Activated T-cell treated with anti-CD3 and anti-CD28 coated beads for 24 hours (primary cell): ENCODE data around the gene EGR1.
A peak's percentile ranks its signal among the peaks of the same experiment; 100 is the strongest.

Source experiments
- DNase-seq: peaks from one replicate; pipeline ENCODE4 v3.0.0-alpha.2; 2020; ENCODE audit warnings: low read depth

EGR1 gene

DNA sequence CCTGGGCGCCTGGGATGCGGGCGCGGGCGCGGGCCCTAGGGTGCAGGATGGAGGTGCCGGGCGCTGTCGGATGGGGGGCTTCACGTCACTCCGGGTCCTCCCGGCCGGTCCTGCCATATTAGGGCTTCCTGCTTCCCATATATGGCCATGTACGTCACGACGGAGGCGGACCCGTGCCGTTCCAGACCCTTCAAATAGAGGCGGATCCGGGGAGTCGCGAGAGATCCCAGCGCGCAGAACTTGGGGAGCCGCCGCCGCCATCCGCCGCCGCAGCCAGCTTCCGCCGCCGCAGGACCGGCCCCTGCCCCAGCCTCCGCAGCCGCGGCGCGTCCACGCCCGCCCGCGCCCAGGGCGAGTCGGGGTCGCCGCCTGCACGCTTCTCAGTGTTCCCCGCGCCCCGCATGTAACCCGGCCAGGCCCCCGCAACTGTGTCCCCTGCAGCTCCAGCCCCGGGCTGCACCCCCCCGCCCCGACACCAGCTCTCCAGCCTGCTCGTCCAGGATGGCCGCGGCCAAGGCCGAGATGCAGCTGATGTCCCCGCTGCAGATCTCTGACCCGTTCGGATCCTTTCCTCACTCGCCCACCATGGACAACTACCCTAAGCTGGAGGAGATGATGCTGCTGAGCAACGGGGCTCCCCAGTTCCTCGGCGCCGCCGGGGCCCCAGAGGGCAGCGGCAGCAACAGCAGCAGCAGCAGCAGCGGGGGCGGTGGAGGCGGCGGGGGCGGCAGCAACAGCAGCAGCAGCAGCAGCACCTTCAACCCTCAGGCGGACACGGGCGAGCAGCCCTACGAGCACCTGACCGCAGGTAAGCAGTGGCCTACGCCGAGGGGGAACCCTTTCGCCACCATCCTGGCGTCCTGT is at the start of gene EGR1:
Gene EGR1, plus strand, starts transcription at position 219 of the 864 bp plus-strand sequence. Its CDS starts 283 bp downstream, at position 502.
- DNase-seq: peak; percentile 93

DNA sequence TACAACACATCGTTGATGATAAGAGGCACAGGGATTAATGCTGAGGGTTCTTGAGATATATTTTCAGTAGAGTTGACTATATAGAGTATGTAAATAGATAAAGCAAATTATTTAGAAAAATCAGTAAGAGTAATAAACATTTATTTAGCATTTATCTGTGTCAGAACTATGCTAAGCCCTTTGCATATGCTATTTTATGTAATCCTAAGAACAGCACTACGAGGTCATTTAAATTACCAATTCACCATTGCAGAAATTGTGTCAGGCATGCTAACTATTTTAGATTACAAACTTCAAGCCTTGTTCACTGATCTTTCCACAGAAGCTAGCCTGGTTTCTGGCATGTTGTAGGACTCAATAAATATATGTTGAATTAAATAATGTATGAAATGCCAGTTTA is 46.8 kb upstream of the EGR1 start:
- no peak for DNase-seq

DNA sequence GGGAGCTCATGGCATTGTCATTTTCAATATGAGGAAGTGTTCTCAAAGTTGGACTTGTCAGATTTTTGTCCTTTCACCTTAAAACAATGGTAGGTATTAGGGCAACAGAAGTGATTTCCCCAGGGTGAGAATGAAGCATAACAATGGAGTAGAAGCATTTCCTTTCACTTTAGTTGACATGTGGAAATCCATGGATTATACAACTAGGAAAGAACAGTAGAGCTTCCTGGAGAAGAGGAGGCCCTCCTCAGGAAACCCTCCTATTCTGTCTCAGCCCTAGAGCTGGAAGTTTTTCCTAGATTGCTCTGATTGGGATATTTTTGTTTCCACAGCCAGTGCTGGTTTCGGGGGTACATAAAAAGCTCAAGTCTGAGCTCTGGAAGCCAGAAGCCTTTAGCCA is 40.2 kb upstream of the EGR1 start:
- DNase-seq: no peak

DNA sequence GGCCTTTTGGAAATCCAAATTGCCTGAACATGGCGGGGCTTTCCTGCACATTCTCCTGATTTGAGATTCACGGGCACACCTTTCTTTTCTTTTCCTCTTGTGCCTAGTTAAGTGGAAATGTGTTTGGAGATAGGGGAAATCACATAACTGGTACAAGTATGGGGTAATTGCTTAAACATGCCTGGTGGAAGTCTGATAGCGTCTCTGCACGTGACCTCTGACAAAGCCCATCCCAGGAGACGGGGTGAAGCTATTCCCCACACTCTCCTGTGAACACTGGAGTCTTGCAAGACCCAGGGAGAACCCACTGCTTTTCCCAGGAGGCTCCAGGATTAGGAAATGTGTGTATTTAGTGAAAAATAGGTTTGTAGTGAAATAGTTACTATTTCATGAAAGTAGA is 29.3 kb upstream of the EGR1 start:
- no peak for DNase-seq

DNA sequence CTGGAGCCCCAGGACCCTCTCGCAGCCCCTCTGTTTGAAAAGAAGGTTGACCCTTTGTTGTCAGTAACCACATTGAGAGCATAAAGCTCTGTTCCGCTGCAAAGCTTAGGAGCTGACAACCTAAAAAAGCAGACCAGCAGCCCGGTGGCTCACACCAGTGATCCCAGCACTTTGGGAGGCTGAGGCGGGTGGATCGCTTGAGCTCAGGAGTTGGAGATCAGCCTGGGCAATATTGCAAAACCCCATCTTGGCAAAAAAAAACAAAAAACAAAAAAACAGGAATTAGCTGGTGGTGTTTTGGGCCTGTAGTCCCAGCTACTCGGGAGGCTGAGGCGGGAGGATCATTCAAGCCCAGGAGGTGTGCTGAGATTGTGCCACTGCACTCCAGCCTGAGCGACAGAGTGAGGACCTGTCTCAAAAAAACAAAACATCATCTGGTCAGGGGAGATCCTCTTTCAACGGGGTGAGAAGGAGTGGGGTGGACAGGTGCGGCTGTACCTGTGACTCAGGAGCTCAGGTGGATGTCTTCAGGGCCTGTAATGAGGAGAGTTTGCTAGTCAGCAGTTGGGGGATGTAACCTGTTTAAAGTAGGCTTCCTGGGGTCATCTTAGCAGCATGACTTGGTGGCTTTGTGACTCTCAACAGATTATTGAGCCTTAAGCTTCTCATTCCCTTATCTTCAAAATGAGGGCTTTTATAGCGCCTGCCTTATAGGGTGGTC is 27.1 kb upstream of the EGR1 start:
- no peak for DNase-seq

DNA sequence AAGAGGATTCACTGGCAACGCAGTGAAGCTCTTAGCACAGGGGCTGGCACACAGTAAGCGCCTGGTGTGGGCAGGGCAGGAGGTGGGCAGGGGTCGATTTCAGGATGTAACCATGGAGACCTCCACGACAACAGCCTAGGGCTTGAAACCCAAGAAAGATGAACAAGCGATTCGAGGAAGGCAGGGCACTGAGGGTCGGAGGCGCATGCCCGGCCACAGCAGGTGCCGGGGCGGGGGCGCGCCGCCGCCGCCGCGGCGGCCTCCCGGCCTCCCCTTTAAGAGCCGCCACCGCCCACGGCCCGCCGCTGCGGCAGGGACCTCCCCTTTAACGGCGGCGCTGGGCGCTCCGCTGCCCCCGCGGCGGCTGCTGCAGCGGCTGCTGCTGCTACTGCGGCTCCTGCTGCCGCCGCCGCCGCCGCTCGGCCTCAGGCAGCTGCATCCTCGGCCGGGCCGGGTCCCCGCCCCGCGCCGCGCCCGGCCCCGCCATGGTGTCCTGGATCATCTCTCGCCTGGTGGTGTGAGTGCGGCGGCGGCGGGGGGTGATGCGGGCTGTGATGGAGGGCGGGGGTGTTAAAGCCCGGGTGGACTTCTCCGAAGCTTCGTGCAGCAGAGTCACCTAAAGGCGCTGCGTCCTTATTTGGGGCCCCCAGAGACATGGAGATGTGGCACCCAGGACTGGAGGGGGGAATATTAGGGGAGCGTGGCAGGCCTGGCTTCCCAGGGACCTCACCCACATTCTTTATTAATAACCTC is 26.4 kb upstream of the EGR1 start, which contains the start of gene REEP2:
Gene REEP2, plus strand, starts transcription at position 334 of the 753 bp plus-strand sequence. Its CDS starts 152 bp downstream, at position 486.
- peak; percentile 59 for DNase-seq

DNA sequence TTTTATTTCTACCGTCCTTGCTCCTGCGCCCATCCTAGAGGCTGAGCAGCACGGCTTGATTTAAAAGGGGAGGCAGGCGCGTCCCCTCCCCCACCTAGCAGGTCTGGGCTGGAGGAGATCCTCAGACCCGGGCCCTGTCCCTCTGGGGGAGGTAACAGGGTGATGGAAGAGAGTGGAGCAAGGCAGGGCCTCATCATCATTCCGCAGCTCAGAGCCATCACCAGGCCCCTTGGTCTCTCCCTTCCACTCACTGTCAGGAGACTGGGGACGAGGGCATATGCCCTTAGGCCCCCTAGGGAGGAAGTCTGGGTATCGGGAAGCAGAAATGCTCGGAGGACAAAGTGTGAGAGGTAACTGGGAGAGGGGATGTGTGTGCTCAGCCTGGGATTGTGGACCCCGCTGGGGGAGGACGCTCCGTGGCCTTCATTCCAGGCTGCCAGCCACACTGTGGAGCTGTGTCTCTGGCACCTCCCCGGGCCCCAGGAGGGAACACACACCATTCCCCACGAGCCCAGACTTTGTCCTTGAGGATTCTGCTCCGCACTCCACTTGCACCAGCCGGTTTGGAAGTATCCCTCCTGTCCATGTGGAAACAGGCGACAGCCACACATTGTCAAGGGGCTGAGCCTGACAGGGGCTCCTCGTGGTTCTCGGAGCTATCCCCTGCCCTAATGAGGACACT is 25.7 kb upstream of the EGR1 start:
- DNase-seq: no peak

DNA sequence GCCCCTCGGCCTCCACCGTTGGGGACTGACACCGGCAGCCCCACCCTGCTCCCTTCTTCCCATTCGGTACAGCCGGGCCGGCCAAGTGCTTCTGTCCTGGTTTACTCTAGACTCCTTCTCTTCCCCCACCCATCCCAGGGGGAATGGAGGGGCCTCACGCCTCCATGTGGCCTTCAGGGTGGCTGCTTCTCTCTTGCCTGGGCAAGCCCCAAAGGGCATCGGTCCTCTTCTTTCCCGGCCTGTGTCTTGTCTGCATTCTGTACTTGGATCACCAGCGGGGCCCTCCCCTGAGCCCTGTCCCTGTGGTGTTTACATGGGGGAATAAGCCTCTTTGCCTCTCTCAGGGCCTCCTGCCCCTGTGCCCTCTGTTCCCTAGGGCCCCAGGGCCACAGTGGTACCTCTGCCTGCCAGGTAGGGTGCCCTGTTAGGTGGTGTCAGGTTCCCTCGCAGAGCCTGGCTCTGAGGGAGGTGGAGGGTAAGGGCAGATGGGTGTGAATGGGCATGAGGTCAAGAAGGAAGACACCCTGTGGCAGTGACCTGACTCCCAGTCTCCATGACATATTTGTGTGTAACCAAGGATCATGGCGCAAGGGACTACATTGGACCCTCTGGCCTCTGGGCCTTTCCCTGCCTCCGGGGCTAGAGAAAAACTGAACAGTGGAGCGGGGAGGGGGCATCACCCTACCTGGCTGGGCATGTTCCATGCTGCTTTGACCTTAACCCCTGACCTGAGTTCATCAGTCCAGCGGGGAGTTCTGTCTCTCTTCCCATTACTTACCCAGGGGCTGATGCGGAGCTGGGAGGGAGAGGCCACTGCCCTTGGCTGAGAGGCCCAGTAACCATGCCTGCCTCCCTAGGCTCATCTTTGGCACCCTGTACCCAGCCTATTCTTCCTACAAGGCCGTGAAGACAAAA is 24.9 kb upstream of the EGR1 start:
- no peak for DNase-seq

DNA sequence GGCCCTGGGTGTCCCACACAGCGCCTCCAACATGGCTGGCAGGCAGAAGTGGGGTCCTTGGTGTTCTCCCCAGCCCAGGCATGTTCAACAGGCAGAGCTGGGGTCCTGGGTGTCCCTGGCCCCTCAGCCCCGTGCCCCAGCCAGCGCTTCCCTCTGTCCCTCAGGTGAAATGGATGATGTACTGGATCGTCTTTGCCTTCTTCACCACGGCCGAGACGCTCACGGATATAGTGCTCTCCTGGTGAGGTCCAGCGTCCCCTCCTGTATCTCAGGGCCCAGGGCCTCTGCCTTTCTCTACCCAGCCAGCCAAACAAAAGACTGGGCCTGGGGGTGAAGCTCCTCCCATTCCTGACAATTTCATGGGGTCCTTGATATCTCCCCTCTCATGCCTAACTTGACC is 24.1 kb upstream of the EGR1 start:
- DNase-seq: no peak

DNA sequence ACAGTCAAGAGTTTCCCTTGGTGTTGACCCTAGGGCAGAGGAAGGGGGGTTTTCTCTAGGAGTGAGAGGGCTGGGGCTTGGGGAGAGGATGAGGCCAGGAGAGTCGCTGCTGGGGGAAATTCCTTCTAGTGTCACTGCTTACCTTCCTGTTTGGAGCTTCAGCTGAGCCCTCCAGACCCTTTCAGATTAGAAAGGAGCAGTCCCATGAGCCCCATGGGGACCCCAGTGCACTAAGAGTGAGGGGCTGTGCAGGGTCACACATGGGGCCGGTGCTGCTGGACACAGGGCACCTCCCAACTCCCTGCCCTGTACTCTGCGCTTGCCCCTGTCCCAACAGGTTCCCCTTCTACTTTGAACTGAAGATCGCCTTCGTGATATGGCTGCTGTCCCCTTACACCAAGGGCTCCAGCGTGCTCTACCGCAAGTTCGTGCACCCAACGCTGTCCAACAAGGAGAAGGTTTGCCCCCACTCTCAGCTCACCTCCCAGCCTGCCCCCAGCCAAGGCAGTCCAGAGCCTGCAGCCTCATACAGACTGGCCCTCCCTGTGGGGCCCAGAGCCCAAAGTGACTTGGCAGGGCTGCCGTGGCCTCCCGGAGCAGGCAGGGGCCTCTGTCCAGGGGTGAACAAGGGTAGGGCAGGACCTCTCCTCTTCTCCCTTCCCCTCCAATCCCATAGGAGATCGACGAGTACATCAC is 21.1 kb upstream of the EGR1 start:
- DNase-seq: no peak

DNA sequence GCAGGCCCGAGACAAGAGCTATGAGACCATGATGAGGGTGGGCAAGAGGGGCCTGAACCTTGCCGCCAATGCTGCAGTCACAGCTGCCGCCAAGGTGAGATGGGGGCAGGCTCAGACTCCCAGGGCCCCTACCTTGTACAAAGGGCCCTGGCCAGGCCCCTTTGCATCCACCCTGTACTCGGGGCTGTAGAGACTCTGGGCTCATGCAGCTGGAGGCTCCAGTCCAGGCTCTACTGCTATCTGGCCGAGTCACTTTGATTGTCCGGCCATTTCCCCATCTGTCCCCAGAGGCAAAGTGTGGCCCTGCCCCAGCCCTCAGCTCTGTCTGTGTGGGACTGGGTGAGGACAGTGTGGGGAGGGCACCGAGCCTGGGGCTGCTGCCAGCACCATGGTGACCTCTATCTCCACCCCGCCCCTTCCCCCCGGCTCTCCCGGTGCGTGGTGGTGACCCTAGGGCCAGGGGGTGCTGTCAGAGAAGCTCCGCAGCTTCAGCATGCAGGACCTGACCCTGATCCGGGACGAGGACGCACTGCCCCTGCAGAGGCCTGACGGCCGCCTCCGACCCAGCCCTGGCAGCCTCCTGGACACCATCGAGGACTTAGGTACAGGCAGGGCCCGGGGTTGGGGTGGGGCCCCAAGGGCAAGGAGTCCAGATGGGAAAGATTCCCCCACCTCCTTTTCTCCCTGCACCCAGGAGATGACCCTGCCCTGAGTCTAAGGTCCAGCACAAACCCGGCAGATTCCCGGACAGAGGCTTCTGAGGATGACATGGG is 20.3 kb upstream of the EGR1 start:
- no peak for DNase-seq

DNA sequence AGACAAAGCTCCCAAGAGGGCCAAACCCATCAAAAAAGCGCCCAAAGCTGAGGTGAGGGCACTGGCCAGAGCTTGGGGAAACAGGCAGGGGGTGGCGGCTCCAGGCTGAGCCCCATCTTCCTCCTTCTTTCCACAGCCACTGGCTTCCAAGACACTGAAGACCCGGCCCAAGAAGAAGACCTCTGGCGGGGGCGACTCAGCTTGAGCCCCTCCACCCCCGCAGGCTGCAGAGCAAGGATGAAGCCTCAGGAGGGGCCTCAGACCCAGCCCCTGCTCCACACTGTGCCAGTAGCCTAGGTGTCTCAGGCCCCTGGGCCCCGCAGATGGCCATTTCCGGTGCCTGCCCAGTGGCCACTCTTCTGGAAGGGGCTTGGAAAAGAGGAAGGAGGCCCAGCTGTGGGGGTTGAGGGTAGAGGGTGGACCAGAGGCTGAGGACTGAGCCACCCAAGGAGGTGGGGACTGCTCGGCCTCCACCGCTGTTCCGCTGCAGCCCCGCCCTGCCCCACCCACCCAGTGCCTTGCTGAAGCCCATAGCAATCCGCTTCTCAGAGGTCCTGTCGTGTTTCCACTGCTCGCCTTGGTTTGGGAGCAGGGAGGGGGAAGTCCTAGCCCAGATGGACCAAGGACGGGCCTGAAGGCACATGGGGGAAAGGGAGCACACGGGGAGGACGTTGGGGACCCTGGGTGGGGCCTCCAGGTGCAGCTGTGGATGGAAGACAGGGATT is 19.6 kb upstream of the EGR1 start:
- DNase-seq: no peak

DNA sequence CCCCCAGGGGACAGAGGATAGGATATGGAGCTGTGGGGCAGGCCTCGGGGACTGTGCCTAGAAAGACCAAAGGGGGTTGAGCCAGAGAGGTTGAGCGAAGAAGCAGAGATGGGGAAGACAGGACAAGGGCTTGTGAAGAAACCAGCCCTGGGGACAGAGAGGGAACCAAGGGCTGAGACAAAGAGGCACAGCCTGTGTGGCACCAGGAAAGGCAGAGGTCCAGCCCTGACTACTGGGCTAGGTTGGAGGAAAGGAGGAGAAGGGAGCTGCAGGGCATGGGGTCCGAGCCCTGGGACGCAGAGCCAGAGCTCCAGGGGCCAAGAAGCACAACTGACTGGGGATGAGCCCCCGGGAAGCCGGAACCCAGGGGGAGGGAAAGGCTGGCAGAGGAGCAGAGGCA is 17.2 kb upstream of the EGR1 start:
- DNase-seq: no peak

DNA sequence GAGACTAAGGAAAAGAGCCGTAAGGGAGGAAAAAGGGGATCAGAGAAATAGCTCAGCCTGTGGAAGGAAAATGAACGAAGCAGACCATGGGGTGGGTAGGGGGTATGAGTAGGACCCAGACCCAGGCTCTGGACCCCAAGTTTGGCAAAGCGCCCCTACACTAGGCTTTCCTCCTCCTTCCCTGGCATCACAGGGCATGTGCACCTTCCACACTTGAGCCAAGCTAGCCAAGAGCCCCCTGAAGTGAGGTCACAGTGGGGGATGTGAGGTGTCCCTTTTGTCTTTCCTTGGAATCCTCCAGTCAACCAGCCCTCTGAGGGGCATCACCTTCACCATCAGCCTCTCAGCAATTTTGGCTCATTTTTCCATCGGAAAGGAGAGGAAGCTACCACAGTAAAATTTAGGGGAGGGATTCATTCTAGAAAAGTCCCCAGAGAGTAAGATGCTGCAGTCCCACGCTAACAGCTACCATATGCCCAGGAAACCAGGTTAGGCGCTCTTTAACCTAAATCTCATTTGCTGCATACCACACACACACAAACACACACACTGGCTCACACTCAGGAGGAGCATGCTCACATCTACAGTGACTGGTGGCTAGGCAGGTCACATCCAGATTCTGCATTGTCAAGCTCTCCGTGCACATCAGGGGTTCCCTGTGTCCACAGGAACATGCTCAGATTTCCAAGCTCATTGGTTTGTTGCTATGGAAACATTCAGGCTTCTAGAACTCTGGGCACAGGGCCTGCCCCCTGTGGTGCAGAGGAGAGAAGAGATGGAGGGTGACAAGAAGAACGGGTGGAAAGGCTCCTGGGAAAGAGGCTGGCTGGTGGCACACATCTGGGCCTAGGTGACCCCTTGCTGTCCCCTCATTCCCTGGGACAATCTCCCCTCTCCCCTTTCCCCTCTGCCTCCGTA is 16.5 kb upstream of the EGR1 start:
- DNase-seq: no peak

DNA sequence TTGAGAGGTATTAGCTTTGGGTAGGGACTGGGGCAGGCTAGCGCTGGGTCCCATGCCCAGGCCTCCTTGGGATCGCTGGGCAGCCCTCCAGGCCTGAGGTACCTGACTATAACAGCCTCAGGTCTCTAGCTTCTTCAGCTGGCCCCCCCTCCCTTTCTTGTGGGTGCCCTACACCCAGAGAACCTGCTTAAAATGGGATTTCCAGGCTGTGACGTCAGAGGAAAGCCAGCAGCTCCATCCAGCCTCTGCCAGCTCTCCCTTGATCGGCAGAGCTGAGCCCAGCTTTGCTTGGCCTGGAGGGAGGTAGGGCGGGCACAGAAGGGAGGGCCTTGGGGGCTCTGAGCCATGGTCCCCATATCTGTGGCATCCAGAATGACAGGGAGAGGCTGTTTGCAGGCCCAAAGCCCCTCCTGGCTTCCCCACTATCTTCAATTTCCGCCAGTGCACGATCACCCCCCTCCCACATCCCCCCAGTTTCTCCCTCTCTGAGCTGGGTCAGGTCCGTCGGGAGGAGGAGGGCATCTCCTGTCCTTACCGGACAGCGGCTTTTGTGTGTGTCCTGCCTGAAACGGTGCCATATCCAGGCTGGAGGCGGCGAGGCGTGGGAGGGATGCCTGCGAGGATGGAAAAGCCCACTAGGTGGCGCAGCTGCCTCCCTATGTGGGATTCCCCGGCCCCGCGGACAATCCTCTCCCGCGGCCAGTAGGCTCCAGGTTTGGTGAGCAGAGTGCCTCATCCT is 15.6 kb upstream of the EGR1 start:
- peak; percentile 69 for DNase-seq

DNA sequence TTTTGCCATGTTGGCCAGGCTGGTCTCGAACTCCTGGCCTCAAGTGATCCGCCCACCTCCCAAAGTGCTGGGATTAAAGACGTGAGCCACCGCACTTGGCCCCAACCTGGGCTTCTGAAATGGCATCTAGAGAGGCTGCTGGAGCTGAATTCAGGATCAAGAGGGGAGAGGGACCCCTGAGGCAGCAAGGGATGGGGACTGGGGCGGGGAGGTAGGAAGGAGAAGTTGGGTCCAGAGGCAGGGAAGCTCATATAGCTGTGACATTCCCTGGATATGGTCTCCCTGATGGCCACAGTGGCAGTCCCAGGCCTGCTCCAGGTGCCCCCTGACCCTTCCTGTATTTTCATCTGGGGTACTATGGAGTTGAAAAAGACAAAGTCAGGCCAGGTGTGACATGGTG is 14.3 kb upstream of the EGR1 start:
- DNase-seq: no peak

DNA sequence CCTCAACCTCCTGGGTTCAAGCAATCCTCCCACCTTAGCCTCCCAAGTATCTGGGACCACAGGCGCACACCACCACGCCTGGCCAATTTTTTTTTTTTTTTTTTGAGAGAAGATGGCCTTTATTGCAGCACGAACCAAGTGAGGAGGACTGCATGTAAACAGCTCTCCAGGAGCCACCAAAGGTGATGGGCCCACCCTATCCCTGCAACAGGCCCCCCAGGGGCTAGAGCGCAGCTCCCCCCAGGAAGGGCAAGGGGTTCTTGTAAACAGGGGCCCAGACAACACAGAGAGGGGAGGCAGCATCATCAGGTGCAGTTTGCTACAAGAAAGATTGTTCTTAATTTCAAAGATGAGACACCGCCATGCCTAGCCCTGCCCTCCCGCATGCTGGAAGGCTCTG is 12.6 kb upstream of the EGR1 start:
- no peak for DNase-seq
